ENCODE results near the gene POLDIP2. TPM values are rescaled to one million over a fixed set of nuclear protein-coding genes. Genes with fewer than 3 reads are reported as not detected.
A peak's percentile ranks its signal among the peaks of the same experiment; 100 is the strongest.

The POLDIP2 gene
- total and polyA plus RNA-seq, 9 of the 15 experiments (the other 6 are each of a cell fraction or from before 2014, with no cell fraction given): 22.0 to 137 (median 104) TPM

- intact Hi-C loops (cut with micrococcal nuclease) (no loop called here), in situ Hi-C loops (cut with MboI) (no loop called here)
- WGBS (ENCODE audit: insufficient coverage, low coverage, missing lambda C conversion rate): 46% methylated on average over 3 of the region's 3 CpGs
- H3K9me3 ChIP-seq (replicated peaks; ENCODE audit: control insufficient read depth, insufficient read depth, low read depth, low read length): no peaks in the 10 kb centered on the region
- ChIA-PET POLR2A (interaction anchor here (1.6 to 2.8 kb wide), 3 partner anchors 8 to 24 kb away, joined by 8 to 9 read pairs (median 8); partner anchors contain the start of gene POLDIP2), CTCF (ENCODE audit: low intra/inter-chr PET ratio) (no interaction called here)
- no TSS peak for BruUV-seq (replicated peaks)
- no peak overlapping the region for H2AFZ ChIP-seq (ENCODE audit: low read depth, low read length)
- H3K79me2 ChIP-seq (ENCODE audit: control insufficient read depth, insufficient read depth, low read length): no peaks in the 10 kb centered on the region
- DNase-seq (ENCODE audit: extremely low read depth in 1 of 4, low spot score in 3 of 4): no peak
- H3K36me3 ChIP-seq (ENCODE audit: control insufficient read depth, insufficient read depth, low read length): peaks cover 36% of the 10 kb centered on the region
- H3K27me3 ChIP-seq (ENCODE audit: control insufficient read depth in 2 of 2, insufficient read depth in 2 of 2, low read length in 2 of 2): no peaks in the 10 kb centered on the region
- no peak for ATAC-seq
- H3K4me3 ChIP-seq: no peak overlapping the region
- H3K4me2 ChIP-seq (ENCODE audit: insufficient read depth, low read length): no peak overlapping the region
- TF ChIP-seq TCF7 (IDR thresholded peaks at IDR 0.05; ENCODE audit: borderline replicate concordance): no peak
- TF ChIP-seq IRF2 (CRISPR knock-in tag; IDR thresholded peaks at IDR 0.05): no peak
- TF ChIP-seq HDAC6 (IDR thresholded peaks at IDR 0.05; ENCODE audit: low read depth, low read length): no peak
- TF ChIP-seq POU5F1 (IDR thresholded peaks at IDR 0.05; ENCODE audit: borderline replicate concordance, low read depth, low read length, partially characterized antibody): no peak
- no peak for TF ChIP-seq SMC3 (conservative IDR thresholded peaks at IDR 0.05; ENCODE audit: insufficient read depth, low read depth, low read length)
- TF ChIP-seq SPI1 (IDR thresholded peaks at IDR 0.05; ENCODE audit: borderline replicate concordance, low read depth, low read length): no peak
- TF ChIP-seq HES1 (IDR thresholded peaks at IDR 0.05; ENCODE audit: low read depth): no peak
- TF ChIP-seq ATF1 (CRISPR knock-in tag; IDR thresholded peaks at IDR 0.05): no peak
- TF ChIP-seq ATF1 (tag; IDR thresholded peaks at IDR 0.05): no peak
- TF ChIP-seq ZNF77 (CRISPR knock-in tag; IDR thresholded peaks at IDR 0.05): no peak
- TF ChIP-seq, protein P1, sequence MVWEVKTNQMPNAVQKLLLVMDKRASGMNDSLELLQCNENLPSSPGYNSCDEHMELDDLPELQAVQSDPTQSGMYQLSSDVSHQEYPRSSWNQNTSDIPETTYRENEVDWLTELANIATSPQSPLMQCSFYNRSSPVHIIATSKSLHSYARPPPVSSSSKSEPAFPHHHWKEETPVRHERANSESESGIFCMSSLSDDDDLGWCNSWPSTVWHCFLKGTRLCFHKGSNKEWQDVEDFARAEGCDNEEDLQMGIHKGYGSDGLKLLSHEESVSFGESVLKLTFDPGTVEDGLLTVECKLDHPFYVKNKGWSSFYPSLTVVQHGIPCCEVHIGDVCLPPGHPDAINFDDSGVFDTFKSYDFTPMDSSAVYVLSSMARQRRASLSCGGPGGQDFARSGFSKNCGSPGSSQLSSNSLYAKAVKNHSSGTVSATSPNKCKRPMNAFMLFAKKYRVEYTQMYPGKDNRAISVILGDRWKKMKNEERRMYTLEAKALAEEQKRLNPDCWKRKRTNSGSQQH (CRISPR knock-in tag; IDR thresholded peaks at IDR 0.05): no peak
- no peak for TF ChIP-seq SNAPC5 (CRISPR knock-in tag; IDR thresholded peaks at IDR 0.05)
- no peak for TF ChIP-seq HMG20A (CRISPR knock-in tag; conservative IDR thresholded peaks at IDR 0.05)
- TF ChIP-seq JUN (IDR thresholded peaks at IDR 0.05; ENCODE audit: borderline replicate concordance, low read depth, low read length): no peak
- TF ChIP-seq JUN (CRISPR knock-in tag; IDR thresholded peaks at IDR 0.05; ENCODE audit: borderline replicate concordance): no peak
- no peak for TF ChIP-seq ZNF830 (CRISPR knock-in tag; IDR thresholded peaks at IDR 0.05)
- TF ChIP-seq RBM17 (IDR thresholded peaks at IDR 0.05; ENCODE audit: borderline replicate concordance, low read depth, low read length): no peak
- no peak for TF ChIP-seq GABPA (tag; conservative IDR thresholded peaks at IDR 0.05; ENCODE audit: low read depth)
- no peak for TF ChIP-seq SIN3A (IDR thresholded peaks at IDR 0.05; ENCODE audit: borderline replicate concordance in 2 of 2, control insufficient read depth in 1 of 2, low read depth in 2 of 2, low read length in 2 of 2)
- TF ChIP-seq FIP1L1 (IDR thresholded peaks at IDR 0.05; ENCODE audit: low read depth, low read length, poor library complexity, severe bottlenecking): no peak
- no peak for FAIRE-seq
- H3K27ac ChIP-seq (ENCODE audit: extremely low read depth, low read depth, low read length): no peak overlapping the region
- peaks cover under 1% of the 10 kb centered on the region for H3K9me1 ChIP-seq (ENCODE audit: control insufficient read depth, insufficient read depth, low read length)
- H3K4me1 ChIP-seq (replicated peaks in 1 of 2; ENCODE audit: control insufficient read depth in 2 of 2, insufficient read depth in 2 of 2, low read length in 2 of 2): peaks cover 10 to 27% of the 10 kb centered on the region in 2 experiments
- peak overlapping the region in 1 of 2 experiments; percentile 13; a peak in 1 of 4 replicates for H3K9ac ChIP-seq (ENCODE audit: insufficient read depth in 1 of 2, low read depth in 2 of 2, low read length in 2 of 2)
- 0 out of 2 replicates have a peak, but pooled peaks cover 6% of the 10 kb centered on the region for H4K20me1 ChIP-seq (replicated peaks; ENCODE audit: control insufficient read depth, insufficient read depth, low read length)
Observed at GRCh38 chr17:28365487-28365886, 8.2 kb upstream of the POLDIP2 start.

All from K562 (cell line).